OCI-LY1 (cell line): ENCODE results near the gene GNG10.

Source experiments
- EZH2 ChIP-seq: fragments of 200-600 bp; sonication (generic), shearing (Covaris generic); IDR thresholded peaks from 2 replicates; pipeline ENCODE4 v1.8.0; 2017; ENCODE audit warnings: borderline replicate concordance, mixed run types, mild to moderate bottlenecking, antibody characterized with exemption, low read length, moderate library complexity, mixed read lengths
- TF ChIP-seq, protein P1 (sequence below): fragments of 200-600 bp; sonication (generic), shearing (Covaris generic); IDR thresholded peaks from 2 replicates; pipeline ENCODE4 v1.5.1; 2017; ENCODE audit warnings: mild to moderate bottlenecking, antibody characterized with exemption, low read length, moderate library complexity, mixed read lengths

GRCh38 chr9:111658943-111659342 lies 2.5 kb upstream of the GNG10 start:
- TF ChIP-seq EZH2: no peak
- TF ChIP-seq, protein P1, sequence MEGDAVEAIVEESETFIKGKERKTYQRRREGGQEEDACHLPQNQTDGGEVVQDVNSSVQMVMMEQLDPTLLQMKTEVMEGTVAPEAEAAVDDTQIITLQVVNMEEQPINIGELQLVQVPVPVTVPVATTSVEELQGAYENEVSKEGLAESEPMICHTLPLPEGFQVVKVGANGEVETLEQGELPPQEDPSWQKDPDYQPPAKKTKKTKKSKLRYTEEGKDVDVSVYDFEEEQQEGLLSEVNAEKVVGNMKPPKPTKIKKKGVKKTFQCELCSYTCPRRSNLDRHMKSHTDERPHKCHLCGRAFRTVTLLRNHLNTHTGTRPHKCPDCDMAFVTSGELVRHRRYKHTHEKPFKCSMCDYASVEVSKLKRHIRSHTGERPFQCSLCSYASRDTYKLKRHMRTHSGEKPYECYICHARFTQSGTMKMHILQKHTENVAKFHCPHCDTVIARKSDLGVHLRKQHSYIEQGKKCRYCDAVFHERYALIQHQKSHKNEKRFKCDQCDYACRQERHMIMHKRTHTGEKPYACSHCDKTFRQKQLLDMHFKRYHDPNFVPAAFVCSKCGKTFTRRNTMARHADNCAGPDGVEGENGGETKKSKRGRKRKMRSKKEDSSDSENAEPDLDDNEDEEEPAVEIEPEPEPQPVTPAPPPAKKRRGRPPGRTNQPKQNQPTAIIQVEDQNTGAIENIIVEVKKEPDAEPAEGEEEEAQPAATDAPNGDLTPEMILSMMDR: no peak
